HEK293 (cell line): ENCODE results near the gene CLDN14.

Source experiments
- BCL11A ChIP-seq: fragments of 450-650 bp; formaldehyde crosslinking; IDR thresholded peaks from 2 replicates; pipeline ENCODE4 v1.5.1; 2016; ENCODE audit warnings: low read depth, missing biosample characterization, missing genetic modification characterization
- FEZF1 ChIP-seq: fragments of 450-650 bp; formaldehyde crosslinking; IDR thresholded peaks from 2 replicates; pipeline ENCODE4 v1.5.1; 2016; ENCODE audit warnings: missing biosample characterization, missing genetic modification characterization
- GFI1B ChIP-seq: fragments of 450-650 bp; formaldehyde crosslinking; IDR thresholded peaks from 2 replicates; pipeline ENCODE4 v1.5.1; 2016; ENCODE audit warnings: missing biosample characterization, missing genetic modification characterization
- GLIS1 ChIP-seq: fragments of 450-650 bp; formaldehyde crosslinking; IDR thresholded peaks from 2 replicates; pipeline ENCODE4 v1.5.1; 2016; ENCODE audit warnings: missing biosample characterization, missing genetic modification characterization
- KLF1 ChIP-seq: fragments of 450-650 bp; formaldehyde crosslinking; IDR thresholded peaks from 2 replicates; pipeline ENCODE4 v1.5.1; 2016; ENCODE audit warnings: missing biosample characterization, missing genetic modification characterization
- KLF9 ChIP-seq: fragments of 450-650 bp; formaldehyde crosslinking; IDR thresholded peaks from 2 replicates; pipeline ENCODE4 v1.5.1; 2016; ENCODE audit warnings: missing biosample characterization, missing genetic modification characterization, low read depth
- OSR2 ChIP-seq: fragments of 450-650 bp; formaldehyde crosslinking; IDR thresholded peaks from 2 replicates; pipeline ENCODE4 v1.5.1; 2016; ENCODE audit warnings: missing biosample characterization, missing genetic modification characterization
- PATZ1 ChIP-seq: fragments of 450-650 bp; formaldehyde crosslinking; IDR thresholded peaks from 2 replicates; pipeline ENCODE4 v1.5.1; 2016; ENCODE audit warnings: missing biosample characterization, missing genetic modification characterization
- PRDM10 ChIP-seq: fragments of 450-650 bp; formaldehyde crosslinking; IDR thresholded peaks from 2 replicates; pipeline ENCODE4 v1.5.1; 2016; ENCODE audit warnings: missing biosample characterization, missing genetic modification characterization
- SP3 ChIP-seq: fragments of 450-650 bp; formaldehyde crosslinking; IDR thresholded peaks from 2 replicates; pipeline ENCODE4 v1.5.1; 2016; ENCODE audit warnings: missing biosample characterization, missing genetic modification characterization
- TCF7L2 ChIP-seq: IDR thresholded peaks from 2 replicates; pipeline ENCODE4 v1.6.1; 2011; ENCODE audit warnings: low read depth, mild to moderate bottlenecking, inconsistent platforms, low read length, moderate library complexity, borderline replicate concordance
- ZBTB10 ChIP-seq: fragments of 450-650 bp; formaldehyde crosslinking; IDR thresholded peaks from 2 replicates; pipeline ENCODE4 v1.5.1; 2016; ENCODE audit warnings: missing biosample characterization, missing genetic modification characterization
- ZBTB20 ChIP-seq: fragments of 450-650 bp; formaldehyde crosslinking; IDR thresholded peaks from 2 replicates; pipeline ENCODE4 v1.5.1; 2016; ENCODE audit warnings: missing biosample characterization, missing genetic modification characterization
- ZBTB49 ChIP-seq: fragments of 450-650 bp; formaldehyde crosslinking; IDR thresholded peaks from 2 replicates; pipeline ENCODE4 v1.5.1; 2016; ENCODE audit warnings: missing biosample characterization, missing genetic modification characterization, low read depth
- ZBTB8A ChIP-seq: fragments of 450-650 bp; formaldehyde crosslinking; IDR thresholded peaks from 2 replicates; pipeline ENCODE4 v1.5.1; 2016; ENCODE audit warnings: missing biosample characterization, missing genetic modification characterization
- ZEB2 ChIP-seq: fragments of 450-650 bp; formaldehyde crosslinking; IDR thresholded peaks from 2 replicates; pipeline ENCODE4 v1.5.1; 2016; ENCODE audit warnings: missing biosample characterization, missing genetic modification characterization
- ZFP37 ChIP-seq: fragments of 450-650 bp; formaldehyde crosslinking; IDR thresholded peaks from 2 replicates; pipeline ENCODE4 v1.5.1; 2016; ENCODE audit warnings: missing biosample characterization, missing genetic modification characterization
- ZFP69B ChIP-seq: fragments of 450-650 bp; formaldehyde crosslinking; IDR thresholded peaks from 2 replicates; pipeline ENCODE4 v1.5.1; 2016; ENCODE audit warnings: missing biosample characterization, missing genetic modification characterization
- ZNF174 ChIP-seq: fragments of 450-650 bp; formaldehyde crosslinking; IDR thresholded peaks from 2 replicates; pipeline ENCODE4 v1.5.0; 2017; ENCODE audit warnings: missing biosample characterization, mild to moderate bottlenecking, missing genetic modification characterization
- ZNF292 ChIP-seq: fragments of 450-650 bp; formaldehyde crosslinking; IDR thresholded peaks from 2 replicates; pipeline ENCODE4 v1.5.1; 2016; ENCODE audit warnings: low read depth, missing biosample characterization, missing genetic modification characterization, borderline replicate concordance
- ZNF558 ChIP-seq: fragments of 450-650 bp; formaldehyde crosslinking; IDR thresholded peaks from 2 replicates; pipeline ENCODE4 v1.5.1; 2016; ENCODE audit warnings: missing biosample characterization, missing genetic modification characterization
- ZNF639 ChIP-seq: fragments of 450-650 bp; formaldehyde crosslinking; IDR thresholded peaks from 2 replicates; pipeline ENCODE4 v1.5.1; 2016; ENCODE audit warnings: missing biosample characterization, missing genetic modification characterization
- ZNF670 ChIP-seq: fragments of 450-650 bp; formaldehyde crosslinking; IDR thresholded peaks from 2 replicates; pipeline ENCODE4 v1.5.1; 2016; ENCODE audit warnings: missing biosample characterization, missing genetic modification characterization, low read depth
- ZNF692 ChIP-seq: fragments of 450-650 bp; formaldehyde crosslinking; IDR thresholded peaks from 2 replicates; pipeline ENCODE4 v1.5.1; 2016; ENCODE audit warnings: missing biosample characterization, missing genetic modification characterization
- ZSCAN30 ChIP-seq: fragments of 450-650 bp; IDR thresholded peaks from 2 replicates; pipeline ENCODE4 v1.5.1; 2018; ENCODE audit warnings: missing biosample characterization, mild to moderate bottlenecking, missing genetic modification characterization, moderate library complexity
- ZXDB ChIP-seq: fragments of 450-650 bp; formaldehyde crosslinking; IDR thresholded peaks from 2 replicates; pipeline ENCODE4 v1.5.1; 2016; ENCODE audit warnings: missing biosample characterization, missing genetic modification characterization

CLDN14 gene

GRCh38 chr21:36429947-36430546 is 49.9 kb downstream of the CLDN14 start (continued):
- TF ChIP-seq PRDM10 (tag by site-specific recombination) (peak; percentile 68), SP3 (peak; percentile 50), KLF1 (tag by site-specific recombination) (peak; percentile 78), ZBTB8A (peak; percentile 21; the same call in 1 of the 2 replicates), ZNF639 (tag by site-specific recombination) (peak; percentile 91), ZSCAN30 (0 out of 2 replicates have a peak, but pooled peaks have one; percentile 68), ZNF692 (tag by site-specific recombination) (peak; percentile 90), TCF7L2 (no peak), ZBTB10 (tag by site-specific recombination) (peak; percentile 47; the same call in 1 of the 2 replicates), OSR2 (tag by site-specific recombination) (peak; percentile 96), FEZF1 (no peak), ZBTB20 (peak; percentile 61; the same call in 1 of the 2 replicates), ZEB2 (peak; percentile 86), ZFP37 (peak; percentile 80), GLIS1 (peak; percentile 67), ZNF174 (no peak), KLF9 (peak; percentile 17; the same call in 1 of the 2 replicates), PATZ1 (tag by site-specific recombination) (peak; percentile 74), ZNF558 (no peak), ZBTB49 (tag by site-specific recombination) (no peak), ZXDB (tag by site-specific recombination) (peak; percentile 90), BCL11A (tag by site-specific recombination) (peak; percentile 80; the same call in 1 of the 2 replicates), ZFP69B (tag by site-specific recombination) (peak; percentile 82; the same call in 1 of the 2 replicates), GFI1B (tag by site-specific recombination) (peak; percentile 52), ZNF670 (tag by site-specific recombination) (no peak), ZNF292 (tag by site-specific recombination) (0 out of 2 replicates have a peak, but pooled peaks have one; percentile 15)
